ENCODE measurements around the gene GDPGP1.
A peak's percentile ranks its signal among the peaks of the same experiment; 100 is the strongest.
"Not testable (repeated sequence)": the region's sequence is repeated elsewhere in the genome, so short reads cannot be mapped to it uniquely, and the experiment has no call there.

The GDPGP1 gene, protein sequence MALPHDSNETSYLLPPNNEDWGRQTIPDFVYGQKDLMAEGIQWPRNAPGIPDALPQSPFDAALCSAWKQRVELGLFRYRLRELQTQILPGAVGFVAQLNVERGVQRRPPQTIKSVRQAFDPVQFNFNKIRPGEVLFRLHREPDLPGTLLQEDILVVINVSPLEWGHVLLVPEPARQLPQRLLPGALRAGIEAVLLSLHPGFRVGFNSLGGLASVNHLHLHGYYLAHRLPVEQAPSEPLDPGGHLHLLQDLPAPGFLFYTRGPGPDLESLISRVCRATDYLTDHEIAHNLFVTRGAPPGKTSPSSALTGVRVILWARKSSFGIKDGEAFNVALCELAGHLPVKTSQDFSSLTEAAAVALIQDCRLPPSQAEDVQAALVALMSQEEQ

DNA sequence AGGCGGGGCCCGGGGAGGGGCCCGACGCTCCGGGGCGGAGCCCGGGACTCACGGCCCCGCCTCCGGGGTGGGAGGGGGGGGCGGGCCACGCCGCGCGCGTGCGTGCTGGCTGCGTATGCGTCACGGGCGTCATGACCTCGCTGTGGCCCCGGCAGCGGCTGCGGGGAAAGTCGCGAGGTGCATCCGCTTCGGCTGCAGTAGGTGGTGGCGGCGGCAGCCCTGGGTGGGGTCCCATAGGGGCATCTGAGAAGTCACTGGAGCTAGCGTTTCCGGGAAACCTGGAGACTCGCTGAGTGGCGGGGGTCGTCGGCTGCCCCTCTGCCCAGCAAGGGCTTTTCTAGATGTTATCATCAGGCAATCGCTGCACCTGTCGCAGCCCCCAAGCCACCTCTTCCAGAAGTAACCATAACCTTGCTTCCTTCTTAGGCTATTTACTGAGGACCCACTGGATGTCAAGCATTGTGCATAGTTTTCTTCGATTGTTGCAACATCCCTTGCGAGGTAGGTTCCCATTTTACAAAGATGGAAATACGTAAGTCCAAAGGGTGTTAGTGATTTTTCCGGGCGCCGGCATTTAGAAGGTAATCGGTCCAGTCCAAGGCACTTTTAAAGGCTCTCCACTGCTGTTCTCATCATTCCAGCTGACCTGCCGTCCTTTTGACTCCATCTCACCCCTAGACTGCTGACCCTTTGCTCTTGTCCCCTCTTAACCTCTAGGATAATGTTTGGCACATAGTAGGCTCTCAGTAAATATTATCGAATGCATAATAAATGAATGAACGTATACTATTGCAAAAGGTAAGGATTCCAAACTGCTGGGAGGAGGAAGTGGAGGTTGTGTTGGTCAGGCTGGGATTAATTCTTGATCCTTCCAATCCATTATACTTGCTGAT is at the start of gene GDPGP1:
Gene GDPGP1, plus strand, starts transcription at position 114 of the 893 bp plus-strand sequence. CDS start 6,700 bp downstream, outside the sequence.
- DNase-seq (ENCODE audit: low read depth, low spot score): no peak
- H3K27ac ChIP-seq: peak within 1 kb of the TSS; percentile 84

DNA sequence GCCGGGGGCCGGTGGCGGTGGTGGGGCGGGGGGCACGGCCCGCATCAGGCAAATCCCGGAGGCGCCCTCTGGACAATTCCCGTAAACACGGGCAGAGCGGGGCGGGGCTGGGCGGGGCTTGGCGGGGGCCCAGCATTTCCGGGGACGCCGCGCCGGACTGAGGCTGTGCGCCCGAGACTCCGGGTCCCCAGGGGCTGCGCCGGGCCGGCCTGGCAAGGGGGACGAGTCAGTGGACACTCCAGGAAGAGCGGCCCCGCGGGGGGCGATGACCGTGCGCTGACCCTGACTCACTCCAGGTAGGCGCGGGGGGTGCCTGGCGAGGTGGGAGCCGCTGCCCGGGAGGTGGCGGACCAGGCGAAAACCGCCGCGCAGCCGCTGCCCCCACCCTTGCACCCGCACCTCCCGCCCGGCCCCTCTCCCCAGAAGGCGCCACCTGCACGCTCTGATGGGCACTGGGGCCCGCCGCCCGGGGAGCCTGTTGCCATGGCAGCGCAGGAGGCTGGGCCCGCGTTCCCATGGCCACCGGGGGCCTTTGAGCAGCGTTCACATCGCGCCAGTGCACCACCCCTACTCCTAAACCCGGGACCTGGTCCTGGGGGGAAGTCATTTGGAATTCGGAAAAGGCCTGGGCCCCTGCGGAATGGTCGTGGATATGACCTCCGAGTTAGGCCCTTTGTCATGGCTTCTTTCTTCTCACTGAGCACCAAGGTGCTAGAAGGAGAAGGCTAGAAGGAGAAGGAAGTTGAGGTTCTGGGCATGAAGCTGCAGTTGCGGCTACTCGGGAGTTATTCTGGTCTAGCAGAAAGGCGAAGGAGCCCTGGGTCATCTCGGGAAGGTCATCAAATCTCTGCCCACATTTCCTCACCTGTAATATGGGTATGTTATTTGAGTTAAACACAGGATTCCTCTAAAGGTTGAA is 49.0 kb upstream of the GDPGP1 start:
- no peak for DNase-seq (ENCODE audit: low read depth, low spot score)
- H3K27ac ChIP-seq: peak overlapping the region; percentile 87

DNA sequence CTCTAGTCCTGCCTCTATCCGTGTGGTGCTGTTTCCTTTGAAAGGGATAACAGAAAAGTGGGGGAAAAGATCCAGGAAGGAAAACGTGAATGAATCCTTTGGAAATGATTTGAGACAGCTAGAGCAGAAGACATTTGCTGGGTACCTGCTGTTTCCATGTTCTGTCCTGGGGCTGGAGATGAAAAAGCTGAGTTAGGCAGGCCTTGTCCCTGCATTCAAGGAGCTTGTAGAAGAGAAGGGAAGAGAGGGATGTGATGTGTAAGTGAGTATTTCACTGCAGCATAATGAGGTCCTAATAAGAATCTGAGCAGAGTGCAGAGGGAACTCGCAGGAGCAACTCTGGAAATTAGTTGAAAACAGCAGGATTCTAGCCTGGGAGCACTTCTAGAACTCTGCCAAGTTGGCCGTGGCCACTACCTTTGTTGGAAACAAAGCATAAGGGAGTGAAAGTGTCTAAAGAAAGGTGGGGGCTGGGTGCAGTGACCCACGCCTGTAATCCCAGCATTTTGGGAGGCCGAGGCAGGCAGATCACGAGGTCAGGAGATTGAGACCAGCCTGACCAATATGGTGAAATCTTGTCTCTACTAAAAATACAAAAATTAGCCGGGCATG is 46.6 kb upstream of the GDPGP1 start:
- DNase-seq (ENCODE audit: low read depth, low spot score): no peak
- H3K27ac ChIP-seq: peak overlapping the region; percentile 87

DNA sequence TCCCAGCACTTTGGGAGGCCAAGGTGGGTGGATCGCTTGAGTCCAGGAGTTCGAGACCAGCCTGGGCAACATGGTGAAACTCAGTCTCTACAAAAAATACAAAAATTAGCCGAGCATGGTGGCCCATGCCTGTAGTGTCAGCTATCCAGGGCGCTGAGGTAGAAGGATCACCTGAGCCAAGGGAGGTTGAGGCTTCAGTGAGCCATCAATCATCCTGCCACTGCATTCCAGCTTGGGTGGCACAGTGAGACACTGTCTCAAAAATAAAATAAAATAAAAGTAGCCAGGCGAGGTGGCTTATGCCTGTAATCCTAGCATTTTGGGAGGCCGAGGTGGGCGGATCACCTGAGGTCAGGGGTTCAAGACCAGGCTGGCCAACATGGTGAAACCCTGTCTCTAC is 45.9 kb upstream of the GDPGP1 start:
- peak overlapping the region; percentile 87 for H3K27ac ChIP-seq
- DNase-seq (ENCODE audit: low read depth, low spot score): not testable (repeated sequence)

DNA sequence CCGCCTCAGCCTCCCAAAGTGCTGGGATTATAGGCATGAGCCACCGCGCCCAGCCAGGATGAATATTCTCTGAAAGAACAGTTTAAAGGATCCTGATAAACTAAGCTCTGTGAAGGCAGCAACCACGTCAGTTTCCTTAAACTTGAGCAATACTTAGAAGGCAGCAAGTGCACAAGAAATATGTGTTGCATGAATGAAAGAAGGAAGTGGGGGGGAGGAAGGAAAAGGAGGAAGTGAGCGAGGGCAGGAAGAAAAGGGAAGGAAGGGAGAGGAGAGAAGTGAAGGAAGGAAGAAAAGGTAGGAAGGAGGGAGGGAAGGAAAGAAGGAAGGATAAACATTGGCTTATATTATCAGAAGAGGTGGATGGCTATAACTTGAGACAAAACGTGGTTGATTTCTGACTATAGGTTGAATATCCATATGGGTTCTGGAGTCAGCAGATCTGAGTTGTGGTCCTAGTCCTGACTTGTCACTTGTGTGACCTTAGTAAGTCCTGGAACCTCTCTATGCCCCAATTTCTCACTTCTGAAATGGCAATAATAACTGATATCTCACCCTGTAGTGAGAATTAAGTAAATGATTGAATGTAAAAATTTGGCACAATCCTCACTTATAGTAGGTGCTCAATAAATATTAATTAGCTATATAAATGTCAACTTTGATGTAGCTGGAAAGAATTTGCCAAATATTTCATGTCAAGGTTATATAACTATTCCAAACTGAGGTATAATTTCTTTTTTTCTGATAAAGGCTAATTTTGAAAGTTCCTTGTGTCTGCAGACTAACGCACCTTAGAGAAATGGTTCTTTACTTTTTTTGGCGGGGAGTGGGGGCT is 44.9 kb upstream of the GDPGP1 start:
- peak overlapping the region; percentile 87 for H3K27ac ChIP-seq

DNA sequence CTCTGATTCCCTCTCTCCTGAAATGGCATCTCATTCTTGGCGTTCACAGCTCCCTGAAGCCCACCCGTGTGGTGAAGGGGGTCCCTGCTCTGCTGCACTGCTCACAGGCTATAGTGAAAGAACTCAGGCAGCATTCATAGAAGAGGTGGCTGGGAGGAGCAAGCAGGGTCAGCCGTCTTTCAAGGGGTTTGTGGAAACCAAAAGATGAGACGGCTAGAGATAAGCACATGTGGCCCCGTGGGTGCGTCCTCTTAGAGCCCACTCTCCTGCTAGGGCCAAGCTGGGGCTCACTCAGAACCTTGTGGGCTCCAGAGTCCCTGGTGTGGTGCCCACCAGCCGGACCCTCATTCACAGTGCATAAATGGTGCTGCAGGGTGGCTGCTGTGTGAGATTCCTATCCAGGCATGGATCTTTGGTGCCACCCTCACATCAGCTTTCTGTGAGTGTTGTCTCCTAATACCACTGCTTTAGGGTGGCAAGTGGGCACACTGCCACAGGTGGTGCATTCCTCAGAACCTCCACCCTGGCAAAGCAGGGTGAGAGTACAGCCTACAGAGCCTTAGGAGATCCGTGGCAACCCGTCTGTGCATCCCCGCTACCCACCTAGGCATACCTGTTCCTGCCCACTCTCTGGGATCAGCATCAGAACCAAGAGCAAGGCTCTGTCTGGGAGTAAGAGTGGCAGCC is 44.1 kb upstream of the GDPGP1 start:
- peak overlapping the region; percentile 87 for H3K27ac ChIP-seq
- no peak for DNase-seq (ENCODE audit: low read depth, low spot score)

More for the DNA sequence above, 44.9 kb upstream of the GDPGP1 start:
- DNase-seq (ENCODE audit: low read depth, low spot score): no peak

DNA sequence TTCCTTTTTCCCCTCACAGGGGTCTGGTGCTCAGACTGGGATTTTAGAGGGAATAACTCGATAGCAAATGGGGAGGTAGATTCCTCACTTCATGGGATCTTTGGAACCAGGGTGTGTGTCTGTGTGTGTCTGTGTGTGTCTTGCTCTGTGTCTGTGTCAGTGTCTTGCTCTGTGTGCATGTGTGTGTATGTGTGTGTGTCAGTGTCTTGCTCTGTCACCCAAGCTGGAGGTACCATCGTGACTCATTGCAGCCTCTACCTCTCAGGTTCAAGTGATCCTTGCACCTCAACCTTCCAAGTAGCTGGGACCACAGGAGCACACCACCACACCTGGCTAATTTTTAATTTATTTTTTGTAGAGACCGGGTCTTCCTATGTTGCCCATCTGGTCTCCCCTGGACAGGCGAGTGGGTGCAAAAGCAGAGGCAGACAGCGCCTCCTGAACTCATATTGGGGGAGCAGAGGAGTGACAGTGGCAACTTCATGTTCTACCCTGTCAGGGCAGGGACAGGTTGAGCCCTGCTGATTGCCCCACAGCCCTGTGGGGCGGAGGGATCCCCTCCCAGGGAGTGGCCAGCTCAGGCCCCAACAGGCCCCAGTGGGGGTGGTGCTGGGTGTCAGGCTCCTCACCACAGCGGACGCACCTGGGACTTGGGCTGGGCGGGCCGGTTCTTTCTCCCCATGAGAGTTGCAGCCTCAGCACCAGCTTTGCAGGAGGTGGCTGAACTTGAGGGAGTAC is 43.2 kb upstream of the GDPGP1 start:
- peak overlapping the region; percentile 87 for H3K27ac ChIP-seq
- DNase-seq (ENCODE audit: low read depth, low spot score): peak; percentile 79

DNA sequence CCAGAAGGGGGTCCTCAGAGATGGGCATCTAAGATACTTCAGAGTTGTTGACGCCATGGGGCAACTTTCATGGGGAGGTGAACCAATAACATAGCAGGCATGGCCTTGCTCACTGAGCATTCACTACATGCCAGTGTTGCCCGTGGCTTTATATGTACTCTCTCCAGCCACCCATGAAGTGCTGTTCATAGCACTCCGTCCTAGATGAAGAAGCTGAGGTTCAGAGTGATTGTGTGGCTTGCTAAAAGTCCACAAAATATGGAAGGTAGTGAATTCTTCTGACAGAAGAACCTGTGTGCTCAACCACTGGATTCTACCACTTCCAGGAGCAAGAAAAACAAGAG is 42.7 kb upstream of the GDPGP1 start:
- no peak for DNase-seq (ENCODE audit: low read depth, low spot score)
- peak overlapping the region; percentile 87 for H3K27ac ChIP-seq

DNA sequence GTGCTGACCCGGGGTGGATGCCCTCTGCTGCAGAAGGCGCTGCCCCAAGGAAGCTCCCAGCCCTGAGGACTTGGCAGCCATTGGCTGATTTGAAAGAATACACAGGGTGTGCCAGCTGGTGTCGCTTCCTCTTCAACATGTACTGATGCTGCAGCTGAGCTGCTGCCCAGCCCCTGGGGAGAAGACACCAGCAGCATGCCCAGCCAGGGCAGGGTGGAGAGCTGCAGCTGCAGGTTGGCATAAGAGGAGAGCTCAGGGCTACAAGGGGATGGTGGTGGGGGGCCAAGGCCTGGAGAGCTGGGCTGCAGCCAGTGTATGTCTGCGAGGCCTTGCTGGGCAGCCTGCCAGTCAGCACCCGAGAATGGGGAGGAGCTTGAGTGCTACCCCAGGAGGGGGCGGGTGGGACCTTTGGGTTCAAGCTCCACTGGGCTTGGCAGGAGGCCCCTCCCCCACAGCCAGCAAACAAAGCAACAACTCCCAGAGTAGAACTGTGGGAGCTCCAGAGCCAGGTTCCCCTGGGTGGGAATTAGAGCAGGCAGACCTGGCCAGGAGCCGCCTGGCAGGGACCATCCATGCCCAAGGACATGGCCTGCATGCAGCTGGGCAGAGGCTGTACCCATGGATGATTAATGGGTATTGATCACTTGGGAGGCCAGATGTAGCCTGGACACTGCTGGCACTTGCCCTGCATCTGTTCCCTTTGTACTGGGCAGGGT is 42.1 kb upstream of the GDPGP1 start:
- no peak for DNase-seq (ENCODE audit: low read depth, low spot score)
- peak overlapping the region; percentile 87 for H3K27ac ChIP-seq

DNA sequence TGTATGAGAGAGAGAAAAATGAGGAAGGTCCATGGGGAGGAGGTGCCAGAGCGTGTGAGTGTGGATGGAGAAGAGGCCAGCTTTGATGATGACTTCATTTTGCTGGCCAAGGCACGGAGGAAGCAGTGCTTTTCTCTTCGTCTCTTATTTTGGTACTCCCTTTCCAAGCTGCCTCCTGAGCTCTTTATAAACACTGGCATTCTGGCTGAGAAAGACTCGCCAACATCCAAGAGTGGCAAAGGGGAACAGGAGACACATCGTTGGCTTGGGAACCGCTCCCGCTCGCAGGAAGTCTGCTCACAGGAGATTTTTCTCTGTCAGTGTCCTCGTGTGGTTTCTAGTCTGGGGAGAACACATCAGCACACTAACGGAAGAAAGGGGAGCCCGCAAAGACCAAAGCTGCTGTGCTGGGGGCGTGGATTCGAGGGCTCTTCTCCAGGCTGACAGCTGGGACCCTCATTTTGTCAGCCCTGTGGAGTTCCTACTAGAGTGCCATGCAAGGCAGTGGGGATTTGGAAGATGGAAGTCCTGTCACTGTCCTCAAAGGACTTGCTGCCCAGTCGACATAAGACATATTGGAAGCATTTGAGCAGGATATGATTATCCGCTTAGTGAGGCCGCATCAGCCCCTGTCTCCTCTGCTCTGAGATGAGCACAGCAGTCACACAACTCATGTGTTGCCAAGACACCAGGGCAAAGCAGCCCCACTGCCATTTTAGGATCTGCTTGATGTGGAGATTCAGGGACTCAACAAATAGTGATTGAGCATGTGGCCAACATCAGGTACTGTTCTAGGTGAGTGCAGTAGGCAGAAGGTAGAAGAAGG is 40.8 kb upstream of the GDPGP1 start:
- no peak for DNase-seq (ENCODE audit: low read depth, low spot score)
- H3K27ac ChIP-seq: peak overlapping the region; percentile 87

DNA sequence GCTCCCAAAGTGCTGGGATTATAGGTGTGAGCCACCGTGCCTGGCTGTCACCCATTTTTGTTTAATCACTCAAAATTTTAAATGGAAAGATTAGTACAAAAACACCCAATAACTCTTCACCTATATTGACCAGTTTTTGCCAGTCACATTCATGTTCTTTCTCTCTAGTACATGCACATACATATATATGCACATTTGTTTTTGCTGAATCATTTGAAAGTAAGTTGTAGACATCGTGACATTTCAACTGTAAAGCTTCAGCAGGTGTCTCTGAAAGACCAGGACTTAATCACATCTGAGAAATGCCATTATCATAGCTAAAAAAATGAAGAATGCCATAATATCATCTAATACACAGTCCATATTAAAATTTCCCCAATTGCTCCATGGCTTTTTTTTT is 39.4 kb upstream of the GDPGP1 start:
- no peak overlapping the region for H3K27ac ChIP-seq
- DNase-seq (ENCODE audit: low read depth, low spot score): no peak

DNA sequence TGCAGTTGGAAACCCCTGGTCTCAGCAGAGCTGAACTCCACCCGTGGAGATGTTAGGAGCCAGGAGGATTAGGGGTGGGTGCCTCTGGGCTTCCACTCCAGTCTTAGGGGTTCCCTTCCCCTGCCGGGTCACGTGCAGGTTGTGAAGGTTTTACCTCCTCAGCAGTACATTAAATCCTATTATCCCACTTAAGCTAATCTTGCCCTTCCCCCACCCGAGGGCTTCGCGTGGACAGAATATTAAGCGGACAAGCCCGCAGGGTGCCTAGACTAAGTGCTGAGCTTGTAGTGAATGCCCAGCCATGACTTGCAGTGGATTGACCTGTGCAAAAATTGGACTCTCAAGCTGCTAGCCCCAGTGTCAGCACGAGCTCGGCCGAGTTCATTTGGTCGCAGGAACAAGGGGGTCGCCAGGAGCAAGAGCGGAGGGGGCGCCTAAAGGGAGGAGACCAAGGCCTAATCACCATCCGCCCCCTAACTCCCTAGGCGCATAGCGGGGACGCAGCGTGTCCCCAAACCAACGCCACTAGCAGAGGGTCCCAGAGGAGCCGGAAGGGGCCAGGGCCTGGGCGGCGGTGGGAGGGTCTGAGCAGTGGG is 33.4 kb upstream of the GDPGP1 start:
- H3K27ac ChIP-seq: peak overlapping the region; percentile 99
- no peak for DNase-seq (ENCODE audit: low read depth, low spot score)

DNA sequence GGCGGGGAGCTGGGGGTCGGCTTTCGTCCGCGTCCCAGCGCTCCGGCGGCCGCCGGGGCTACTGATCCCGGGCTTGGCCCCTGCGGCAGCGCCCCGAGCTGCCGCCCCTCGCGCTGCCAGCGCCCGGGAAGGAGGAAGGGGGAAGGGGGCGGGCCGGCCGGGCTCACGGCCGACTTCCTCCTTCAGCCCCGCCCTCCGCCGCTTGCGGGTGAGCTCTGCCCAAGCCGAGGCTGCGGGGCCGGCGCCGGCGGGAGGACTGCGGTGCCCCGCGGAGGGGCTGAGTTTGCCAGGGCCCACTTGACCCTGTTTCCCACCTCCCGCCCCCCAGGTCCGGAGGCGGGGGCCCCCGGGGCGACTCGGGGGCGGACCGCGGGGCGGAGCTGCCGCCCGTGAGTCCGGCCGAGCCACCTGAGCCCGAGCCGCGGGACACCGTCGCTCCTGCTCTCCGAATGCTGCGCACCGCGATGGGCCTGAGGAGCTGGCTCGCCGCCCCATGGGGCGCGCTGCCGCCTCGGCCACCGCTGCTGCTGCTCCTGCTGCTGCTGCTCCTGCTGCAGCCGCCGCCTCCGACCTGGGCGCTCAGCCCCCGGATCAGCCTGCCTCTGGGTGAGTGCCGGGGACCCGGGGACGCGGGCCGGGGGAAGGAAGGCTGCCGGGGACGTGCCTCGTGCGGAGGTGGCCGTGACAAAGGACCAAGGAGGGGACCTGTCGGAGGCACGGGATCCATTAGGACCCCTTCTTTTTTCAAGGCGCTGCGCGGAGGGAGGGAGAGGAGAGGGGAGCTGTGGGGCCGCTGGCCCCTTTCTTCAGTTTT is 32.7 kb upstream of the GDPGP1 start, which contains the start of gene SEMA4B:
Gene SEMA4B, plus strand, starts transcription at position 201 of the 814 bp plus-strand sequence. Its CDS starts 249 bp downstream, at position 450.
- DNase-seq (ENCODE audit: low read depth, low spot score): no peak
- peak within 1 kb of the TSS; percentile 99 for H3K27ac ChIP-seq

DNA sequence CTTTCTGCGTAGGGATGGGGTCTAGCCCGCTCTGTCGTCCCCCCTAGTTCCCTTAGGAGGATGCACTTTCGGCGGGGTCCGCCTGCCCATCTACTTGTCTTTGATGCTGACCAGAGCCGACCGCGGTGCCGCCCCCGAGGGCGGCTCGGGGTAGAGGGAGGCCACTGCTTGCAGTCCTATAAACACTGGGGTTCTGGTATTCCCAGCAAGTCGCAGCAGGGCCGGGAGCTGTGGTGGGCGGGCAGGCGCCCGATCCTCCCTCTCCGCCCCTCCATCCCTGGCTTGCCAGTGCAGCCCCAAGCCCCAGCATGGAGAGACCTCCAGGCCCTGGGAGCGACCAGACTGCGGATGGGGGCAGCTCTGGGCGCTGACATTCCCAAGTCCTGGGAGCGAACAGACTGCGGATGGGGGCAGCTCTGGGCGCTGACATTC is 32.0 kb upstream of the GDPGP1 start:
- no peak for DNase-seq (ENCODE audit: low read depth, low spot score)
- H3K27ac ChIP-seq: peak overlapping the region; percentile 99

DNA sequence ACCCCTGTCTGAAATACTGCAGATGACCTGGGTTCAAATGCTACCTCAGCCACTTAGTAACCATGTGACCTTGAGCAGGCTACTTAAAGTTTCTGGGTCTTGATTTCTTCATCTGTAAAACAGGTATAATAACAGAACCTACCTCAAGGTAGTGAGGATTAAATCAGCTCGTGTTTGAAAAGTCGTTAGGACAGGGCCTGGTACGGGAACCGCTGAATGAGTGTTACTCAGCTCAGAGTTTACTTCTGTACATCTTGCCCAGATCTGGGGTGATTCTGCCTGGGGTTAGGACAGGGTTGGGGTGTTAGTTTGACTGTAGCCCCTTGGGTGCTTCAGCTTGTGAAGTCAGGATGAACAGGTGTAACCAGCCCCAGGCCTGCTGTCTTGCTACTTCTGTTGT is 31.1 kb upstream of the GDPGP1 start:
- no peak for DNase-seq (ENCODE audit: low read depth, low spot score)
- H3K27ac ChIP-seq: peak overlapping the region; percentile 99
